ENCODE data around the gene OR51B2. TPM values are rescaled to one million over a fixed set of nuclear protein-coding genes. Genes with fewer than 3 reads are reported as not detected.

The OR51B2 gene
- total and polyA plus RNA-seq, 10 of the 15 experiments (the other 5 are each of a cell fraction or from before 2014, with no cell fraction given): 0.29 TPM; not detected in 9

- no peak overlapping the region for H3K4me2 ChIP-seq (ENCODE audit: control insufficient read depth, insufficient read depth)
- H3K4me3 ChIP-seq: no peak overlapping the region
- no peaks in the 10 kb centered on the region for H3K27me3 ChIP-seq (replicated peaks in 1 of 2; ENCODE audit: control insufficient read depth in 2 of 2, insufficient read depth in 2 of 2, low read length in 1 of 2)
- intact Hi-C loops (cut with micrococcal nuclease; ENCODE audit: unreplicated experiment) (loop anchor here (2.0 kb wide), 1 partner anchor 78 kb away; no protein-coding TSS in a partner anchor), in situ Hi-C loops (cut with MboI) (no loop called here)
- RAD21 ChIA-PET (ENCODE audit: unreplicated experiment): no interaction called here
- POLR2A ChIA-PET: no interaction called here
- no peaks in the 10 kb centered on the region for H4K20me1 ChIP-seq (ENCODE audit: control insufficient read depth, insufficient read depth)
- 17% methylated on average over 3 of the region's 3 CpGs for WGBS (ENCODE audit: insufficient coverage, insufficient replicate concordance, low lambda C conversion rate, missing lambda C conversion rate)
- no peaks in the 10 kb centered on the region for H3K36me3 ChIP-seq (ENCODE audit: control insufficient read depth in 2 of 2, insufficient read depth in 2 of 2, low read length in 1 of 2)
- DNase-seq (ENCODE audit: low read depth, low spot score): no peak
- no peak for TF ChIP-seq RCOR1 (conservative IDR thresholded peaks at IDR 0.05; ENCODE audit: low read depth, low read length)
- no TSS peak for BruUV-seq (replicated peaks)
- FAIRE-seq: no peak
- no peaks in the 10 kb centered on the region for H3K9me3 ChIP-seq (replicated peaks; ENCODE audit: control insufficient read depth, insufficient read depth, low read length)
- SMC1A ChIA-PET (ENCODE audit: uncharacterized antibody, unreplicated experiment): interaction anchor here (0.8 to 1.0 kb wide), 2 partner anchors 160 to 244 kb away, joined by 3 read pairs; no protein-coding TSS in a partner anchor
- CTCF ChIA-PET: interaction anchor here (1.1 kb wide), 1 partner anchor 244 kb away, joined by 4 read pairs; no protein-coding TSS in a partner anchor
- H3K27ac ChIP-seq (ENCODE audit: control insufficient read depth, insufficient read depth): no peak overlapping the region
- no peaks in the 10 kb centered on the region for H3K79me2 ChIP-seq (ENCODE audit: control insufficient read depth, insufficient read depth, low read length)
- H2AFZ ChIP-seq (ENCODE audit: control insufficient read depth, low read depth, low read length): no peak overlapping the region
- peak; percentile 38; the same call in 2 of the 3 replicates for ATAC-seq
- H3K9ac ChIP-seq (ENCODE audit: control insufficient read depth, insufficient read depth, low read length): no peak overlapping the region
- H3K4me1 ChIP-seq (ENCODE audit: control insufficient read depth, insufficient read depth, low read length): no peaks in the 10 kb centered on the region
Measured at GRCh38 chr11:5368502-5369043, 44.5 kb upstream of the OR51B2 start.

- no peaks in the 10 kb centered on the region for H3K79me2 ChIP-seq (ENCODE audit: control insufficient read depth, insufficient read depth, low read length)
- ChIA-PET POLR2A (no interaction called here), SMC1A (ENCODE audit: uncharacterized antibody, unreplicated experiment) (interaction anchor here (1.0 kb wide), 1 partner anchor 243 kb away, joined by 3 read pairs; no protein-coding TSS in a partner anchor), RAD21 (ENCODE audit: unreplicated experiment) (no interaction called here), CTCF (interaction anchor here (1.1 kb wide), 1 partner anchor 243 kb away, joined by 4 read pairs; no protein-coding TSS in a partner anchor)
- H3K9ac ChIP-seq (ENCODE audit: control insufficient read depth, insufficient read depth, low read length): no peak overlapping the region
- H3K9me3 ChIP-seq (replicated peaks; ENCODE audit: control insufficient read depth, insufficient read depth, low read length): no peaks in the 10 kb centered on the region
- H4K20me1 ChIP-seq (ENCODE audit: control insufficient read depth, insufficient read depth): no peaks in the 10 kb centered on the region
- intact Hi-C loops (cut with micrococcal nuclease; ENCODE audit: unreplicated experiment) (loop anchor here (2.0 kb wide), 1 partner anchor 77 kb away; no protein-coding TSS in a partner anchor), in situ Hi-C loops (cut with MboI) (no loop called here)
- DNase-seq (ENCODE audit: low read depth, low spot score) (no peak), ATAC-seq (no peak; the same call in 1 of the 3 replicates), FAIRE-seq (no peak)
- H3K36me3 ChIP-seq (ENCODE audit: control insufficient read depth in 2 of 2, insufficient read depth in 2 of 2, low read length in 1 of 2): no peaks in the 10 kb centered on the region
- no peak overlapping the region for H3K4me2 ChIP-seq (ENCODE audit: control insufficient read depth, insufficient read depth)
- BruUV-seq (replicated peaks): no TSS peak
- no peaks in the 10 kb centered on the region for H3K4me1 ChIP-seq (ENCODE audit: control insufficient read depth, insufficient read depth, low read length)
- no peak overlapping the region for H3K4me3 ChIP-seq
- H2AFZ ChIP-seq (ENCODE audit: control insufficient read depth, low read depth, low read length): no peak overlapping the region
- H3K27me3 ChIP-seq (replicated peaks in 1 of 2; ENCODE audit: control insufficient read depth in 2 of 2, insufficient read depth in 2 of 2, low read length in 1 of 2): no peaks in the 10 kb centered on the region
- 84% methylated on average over 2 of the region's 2 CpGs for WGBS (ENCODE audit: insufficient coverage, insufficient replicate concordance, low lambda C conversion rate, missing lambda C conversion rate)
- H3K27ac ChIP-seq (ENCODE audit: control insufficient read depth, insufficient read depth): no peak overlapping the region
- TF ChIP-seq NFYB (IDR thresholded peaks at IDR 0.05; ENCODE audit: insufficient read depth, low read depth, low read length): no peak
- TF ChIP-seq NFYA (IDR thresholded peaks at IDR 0.05; ENCODE audit: borderline replicate concordance, low read depth, low read length): no peak
- no peak for TF ChIP-seq BMI1 (IDR thresholded peaks at IDR 0.05; ENCODE audit: borderline replicate concordance)
- no peak for TF ChIP-seq ATF7 (IDR thresholded peaks at IDR 0.05; ENCODE audit: low read depth)
- TF ChIP-seq CHD1 (IDR thresholded peaks at IDR 0.05; ENCODE audit: low read depth, low read length): no peak
- no peak for TF ChIP-seq STAT1 (conservative IDR thresholded peaks at IDR 0.05)
- no peak for TF ChIP-seq HDAC6 (IDR thresholded peaks at IDR 0.05; ENCODE audit: unreplicated experiment)
- TF ChIP-seq NRF1 (conservative IDR thresholded peaks at IDR 0.05; ENCODE audit: low read depth, low read length): no peak
- TF ChIP-seq LARP7 (IDR thresholded peaks at IDR 0.05): no peak
- no peak for TF ChIP-seq ZSCAN29 (IDR thresholded peaks at IDR 0.05)
- no peak for TF ChIP-seq ZBTB33 (IDR thresholded peaks at IDR 0.05)
- TF ChIP-seq ZNF274 (IDR thresholded peaks at IDR 0.05; ENCODE audit: insufficient read depth, insufficient read length): no peak
- TF ChIP-seq SMAD1 (IDR thresholded peaks at IDR 0.05; ENCODE audit: low read depth, partially characterized antibody): no peak
Measured at GRCh38 chr11:5367448-5368074, 43.5 kb upstream of the OR51B2 start.

Measured in GM12878 (cell line).